Neural cell (in vitro differentiated cells): Measurements from ENCODE around the gene MNS1.

ENCODE experiments used
- EP300 ChIP-seq: fragments of 450-650 bp; conservative IDR thresholded peaks from 2 replicates; pipeline ENCODE4 v1.6.1; 2014; ENCODE audit warnings: antibody characterized with exemption, mild to moderate bottlenecking, moderate library complexity; ENCODE audit not compliant: poor library complexity, severe bottlenecking
- EZH2 ChIP-seq: fragments of 200-600, 300-800 bp; shearing (Covaris generic), sonication (generic); IDR thresholded peaks from 2 replicates; pipeline ENCODE4 v1.6.1; 2014; ENCODE audit warnings: antibody characterized with exemption, low read length, borderline replicate concordance, mild to moderate bottlenecking; ENCODE audit not compliant: insufficient read depth, poor library complexity, severe bottlenecking
- MXI1 ChIP-seq: fragments of 450-650 bp; conservative IDR thresholded peaks from 2 replicates; pipeline ENCODE4 v1.6.1; 2014; ENCODE audit warnings: antibody characterized with exemption, mild to moderate bottlenecking; ENCODE audit not compliant: poor library complexity, severe bottlenecking
- POLR2AphosphoS5 ChIP-seq: IDR thresholded peaks from 2 replicates; pipeline ENCODE4 v1.6.1; 2012
- RAD21 ChIP-seq: fragments of 450-650 bp; conservative IDR thresholded peaks from 2 replicates; pipeline ENCODE4 v1.6.1; 2014; ENCODE audit warnings: antibody characterized with exemption, mild to moderate bottlenecking, moderate library complexity
- TF ChIP-seq, protein P1 (sequence below): fragments of 450-650 bp; IDR thresholded peaks from 2 replicates; pipeline ENCODE4 v1.5.1; 2014; ENCODE audit warnings: antibody characterized with exemption, mild to moderate bottlenecking, moderate library complexity; ENCODE audit not compliant: poor library complexity, severe bottlenecking

DNA sequence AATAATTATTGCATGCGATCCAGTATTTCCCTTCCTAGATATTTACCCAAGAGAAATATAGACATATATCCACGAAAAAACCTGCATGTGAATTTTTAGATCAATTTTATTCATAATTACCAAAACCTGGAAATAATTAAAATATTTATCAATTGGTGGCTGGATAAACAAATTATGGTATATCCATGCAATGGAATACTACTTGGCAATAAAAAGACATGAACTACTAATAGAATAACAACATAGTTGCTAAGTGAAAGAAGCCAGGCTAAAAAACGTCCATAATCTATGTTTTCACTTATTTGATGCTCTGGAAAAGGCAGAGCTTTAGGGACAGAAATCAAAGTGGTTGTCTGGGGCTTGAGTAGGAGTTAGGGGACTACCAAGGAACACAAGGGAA, 79.0 kb downstream of the MNS1 start:
- TF ChIP-seq, protein P1, sequence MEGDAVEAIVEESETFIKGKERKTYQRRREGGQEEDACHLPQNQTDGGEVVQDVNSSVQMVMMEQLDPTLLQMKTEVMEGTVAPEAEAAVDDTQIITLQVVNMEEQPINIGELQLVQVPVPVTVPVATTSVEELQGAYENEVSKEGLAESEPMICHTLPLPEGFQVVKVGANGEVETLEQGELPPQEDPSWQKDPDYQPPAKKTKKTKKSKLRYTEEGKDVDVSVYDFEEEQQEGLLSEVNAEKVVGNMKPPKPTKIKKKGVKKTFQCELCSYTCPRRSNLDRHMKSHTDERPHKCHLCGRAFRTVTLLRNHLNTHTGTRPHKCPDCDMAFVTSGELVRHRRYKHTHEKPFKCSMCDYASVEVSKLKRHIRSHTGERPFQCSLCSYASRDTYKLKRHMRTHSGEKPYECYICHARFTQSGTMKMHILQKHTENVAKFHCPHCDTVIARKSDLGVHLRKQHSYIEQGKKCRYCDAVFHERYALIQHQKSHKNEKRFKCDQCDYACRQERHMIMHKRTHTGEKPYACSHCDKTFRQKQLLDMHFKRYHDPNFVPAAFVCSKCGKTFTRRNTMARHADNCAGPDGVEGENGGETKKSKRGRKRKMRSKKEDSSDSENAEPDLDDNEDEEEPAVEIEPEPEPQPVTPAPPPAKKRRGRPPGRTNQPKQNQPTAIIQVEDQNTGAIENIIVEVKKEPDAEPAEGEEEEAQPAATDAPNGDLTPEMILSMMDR, result no peak
- TF ChIP-seq EZH2, result no peak
- TF ChIP-seq POLR2AphosphoS5, result no peak
- TF ChIP-seq RAD21, result no peak
- no peak for TF ChIP-seq MXI1
- no peak for TF ChIP-seq EP300
